ENCODE results near the gene DNAJA4. TPM values are rescaled to one million over a fixed set of nuclear protein-coding genes. Genes with fewer than 3 reads are reported as not detected.

Gene DNAJA4
- total and polyA plus RNA-seq, 12 donors: 40.0 to 226 (median 150) TPM

GRCh38 chr15:78249131-78249530, 15.2 kb upstream of the DNAJA4 start:
- no peak for TF ChIP-seq CTCF (IDR thresholded peaks at IDR 0.05)
- 86 to 90% methylated on average over 5 of the region's 5 CpGs for WGBS, 2 donors
- H3K27me3 ChIP-seq: no peaks in the 10 kb centered on the region
- H3K27ac ChIP-seq: no peak overlapping the region
- intact Hi-C loops (cut with DNase I): no loop called here
- H3K36me3 ChIP-seq: no peaks in the 10 kb centered on the region
- no peaks in the 10 kb centered on the region for H3K9me3 ChIP-seq
- ATAC-seq: no peak
- H3K4me1 ChIP-seq: peaks cover 0 to under 1% (median 0%) of the 10 kb centered on the region in 9 donors
- no peak overlapping the region for H3K4me3 ChIP-seq
- DNase-seq: no peak

- ATAC-seq: no peak
- TF ChIP-seq CTCF (IDR thresholded peaks at IDR 0.05): no peak
Observed at GRCh38 chr15:78251136-78251535, 13.2 kb upstream of the DNAJA4 start.

GRCh38 chr15:78255421-78256043, 8.8 kb upstream of the DNAJA4 start:
- no peak for ATAC-seq
- DNase-seq: no peak
- Histone ChIP-seq H3K27ac (no peak overlapping the region), H3K4me3 (no peak overlapping the region), H3K4me1 (no peaks in the 10 kb centered on the region), H3K9me3 (no peaks in the 10 kb centered on the region), H3K36me3 (no peaks in the 10 kb centered on the region), H3K27me3 (no peaks in the 10 kb centered on the region)
- no peak for TF ChIP-seq CTCF (IDR thresholded peaks at IDR 0.05)
- intact Hi-C loops (cut with DNase I): no loop called here
- 96 to 100% methylated on average over 1 of the region's 1 CpG for WGBS, 2 donors

More at GRCh38 chr15:78251136-78251535, 13.2 kb upstream of the DNAJA4 start:
- WGBS, 2 donors: 79 to 90% methylated on average over 9 of the region's 9 CpGs
- H3K4me1 ChIP-seq: no peaks in the 10 kb centered on the region
- no peaks in the 10 kb centered on the region for H3K27me3 ChIP-seq
- H3K4me3 ChIP-seq: no peak overlapping the region
- intact Hi-C loops (cut with DNase I): no loop called here
- no peaks in the 10 kb centered on the region for H3K36me3 ChIP-seq
- H3K9me3 ChIP-seq: no peaks in the 10 kb centered on the region
- H3K27ac ChIP-seq: no peak overlapping the region
- no peak for DNase-seq

GRCh38 chr15:78256044-78256437, 8.3 kb upstream of the DNAJA4 start:
- Histone ChIP-seq H3K27ac (no peak overlapping the region), H3K27me3 (no peaks in the 10 kb centered on the region), H3K36me3 (no peaks in the 10 kb centered on the region), H3K9me3 (no peaks in the 10 kb centered on the region), H3K4me1 (no peaks in the 10 kb centered on the region), H3K4me3 (no peak overlapping the region)
- no peak for ATAC-seq
- DNase-seq: no peak
- intact Hi-C loops (cut with DNase I): no loop called here
- WGBS, 2 donors: 92 to 94% methylated on average over 3 of the region's 3 CpGs
- TF ChIP-seq CTCF (IDR thresholded peaks at IDR 0.05): no peak
